Superior temporal gyrus (tissue), 1 donor: ENCODE measurements around the gene TMEM117.
"Not testable (repeated sequence)": the region's sequence is repeated elsewhere in the genome, so short reads cannot be mapped to it uniquely, and the experiment has no call there.

Experiments used
- DNase-seq: peaks from one replicate; pipeline ENCODE4 v3.0.0-alpha.2; 2016; ENCODE audit errors: extremely low spot score

The TMEM117 gene

DNA sequence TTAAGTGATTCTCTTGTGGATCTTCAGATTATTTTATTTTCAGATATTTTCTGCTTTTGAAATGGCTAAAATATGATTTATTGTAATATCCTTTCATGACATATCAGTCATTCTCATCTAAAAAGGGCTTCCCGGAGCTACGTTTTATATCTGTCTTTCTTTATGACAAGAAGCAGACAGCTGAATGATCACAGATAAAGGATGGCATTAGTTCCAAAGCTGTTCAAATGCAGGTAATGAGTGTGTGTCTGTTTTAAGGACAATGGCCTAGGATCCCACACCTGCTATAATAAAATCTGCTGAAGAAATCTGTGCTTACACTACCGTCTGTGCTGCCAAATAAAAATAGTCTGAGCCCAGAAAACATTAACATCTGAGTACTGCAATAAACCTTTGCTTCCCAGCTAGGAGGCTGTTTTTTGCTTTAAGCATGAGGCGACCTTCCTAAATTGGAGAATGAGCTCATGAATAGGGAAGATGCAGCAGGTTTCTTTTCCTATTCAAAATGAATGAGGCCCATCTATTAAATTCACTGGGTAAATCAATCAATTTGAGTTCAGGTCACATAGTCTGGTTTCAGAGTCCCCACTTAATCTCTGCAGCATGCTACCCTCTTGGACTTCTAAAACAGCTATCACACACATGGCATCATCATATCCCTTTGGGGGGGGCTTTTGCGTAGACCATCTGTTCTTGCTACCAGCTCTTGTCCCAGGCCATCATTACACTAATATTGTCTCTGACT is 541.7 kb downstream of the TMEM117 start:
- no peak for DNase-seq

- not testable (repeated sequence) for DNase-seq
Measured at GRCh38 chr12:44379113-44379512, 543.2 kb downstream of the TMEM117 start.

DNA sequence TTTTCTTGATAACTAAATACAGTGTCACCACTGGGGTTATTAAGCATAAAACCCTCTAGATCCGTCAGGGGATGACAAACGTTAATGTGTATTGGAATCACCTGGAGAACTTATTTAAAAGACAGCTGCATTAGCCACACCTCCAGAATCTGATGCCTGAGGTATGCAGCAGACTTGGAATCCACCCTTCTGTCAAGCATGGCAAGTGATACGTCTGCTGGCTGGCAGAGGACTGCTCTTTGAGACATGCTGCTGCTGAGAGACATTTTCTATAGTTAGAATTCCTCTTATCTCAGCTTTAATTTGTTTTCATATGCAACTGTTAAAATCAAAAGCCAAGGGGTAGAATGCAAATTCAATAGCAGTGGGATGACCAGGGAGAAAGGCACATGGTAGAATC is 544.0 kb downstream of the TMEM117 start:
- DNase-seq, result no peak

GRCh38 chr12:44380861-44381260 is 545.0 kb downstream of the TMEM117 start:
- no peak for DNase-seq

GRCh38 chr12:44381341-44381740 is 545.5 kb downstream of the TMEM117 start:
- no peak for DNase-seq

DNA sequence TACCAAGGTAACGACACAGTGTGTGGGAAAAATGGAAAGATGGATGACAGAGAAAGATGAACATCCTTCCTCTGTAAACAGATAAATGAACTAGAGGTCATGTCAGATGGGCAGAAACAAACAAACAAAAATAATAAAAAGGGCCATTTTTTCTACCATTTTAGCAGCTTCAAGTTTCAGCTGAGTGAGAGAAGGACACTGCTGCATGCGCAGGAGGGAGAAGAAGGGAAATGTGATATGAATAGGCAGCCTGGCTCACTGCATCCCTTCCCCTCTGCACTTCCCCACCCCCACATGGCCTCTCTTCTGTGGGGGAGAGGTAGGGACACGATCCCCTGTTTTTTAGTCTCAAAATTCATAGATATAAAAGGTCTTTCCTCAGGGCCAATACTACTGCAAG is 548.3 kb downstream of the TMEM117 start:
- DNase-seq, result no peak

GRCh38 chr12:44385964-44386363 is 550.1 kb downstream of the TMEM117 start:
- DNase-seq, result no peak

DNA sequence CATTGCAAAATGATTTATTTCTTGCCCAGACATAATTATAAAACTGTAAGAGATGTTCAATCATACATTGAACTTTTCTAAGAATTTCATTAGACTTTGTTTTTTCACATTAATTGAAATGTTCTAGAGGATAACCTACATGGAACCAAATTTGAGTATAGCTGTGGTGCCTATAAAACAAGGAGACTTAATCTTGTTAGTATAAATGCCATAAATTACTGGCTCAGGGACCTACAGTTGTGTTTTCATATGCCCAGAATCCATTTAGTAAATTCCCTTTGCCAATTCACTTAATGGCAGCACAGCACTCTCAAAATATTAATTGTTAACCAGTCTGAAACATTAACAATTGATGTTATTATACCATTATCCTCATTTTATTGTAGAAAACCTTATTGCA is 551.7 kb downstream of the TMEM117 start:
- DNase-seq, result no peak

GRCh38 chr12:44389038-44389437 is 553.2 kb downstream of the TMEM117 start:
- DNase-seq, result no peak

DNA sequence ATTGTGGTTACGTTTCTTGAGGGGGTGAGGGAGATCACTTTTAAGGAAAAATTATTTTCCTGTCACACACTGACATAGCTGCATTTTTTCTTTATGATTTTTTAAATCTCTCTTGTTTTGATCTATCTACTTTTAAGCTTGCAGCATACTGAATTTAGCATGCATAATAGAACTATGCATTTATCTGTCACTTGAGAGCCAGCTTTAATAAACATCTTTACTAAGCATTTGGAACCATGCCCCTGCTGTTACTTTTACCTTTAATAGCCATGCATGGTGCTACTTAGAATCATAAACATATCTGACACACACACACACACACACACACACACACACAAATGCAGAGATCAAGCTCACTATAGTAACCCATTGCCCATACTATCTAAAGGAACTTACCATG is 554.0 kb downstream of the TMEM117 start:
- no peak for DNase-seq

DNA sequence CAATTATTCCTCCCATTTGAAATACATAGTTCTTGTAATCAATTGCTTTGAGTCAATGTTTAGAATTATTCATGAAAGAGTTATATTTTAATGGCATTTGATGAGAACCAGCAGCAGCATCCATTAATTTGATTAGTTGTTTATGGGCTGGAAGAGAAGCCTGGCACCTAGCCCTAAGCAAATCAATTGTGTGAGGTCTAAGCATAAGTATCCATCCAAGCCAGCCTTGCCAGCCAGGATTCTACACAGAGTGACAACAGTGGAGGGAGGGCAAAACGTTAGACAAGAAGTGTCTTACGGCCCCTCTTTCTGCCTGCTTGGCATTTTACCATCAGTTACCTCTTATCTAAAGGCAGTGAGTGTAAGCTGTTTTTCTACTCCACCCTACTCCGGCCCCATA is 561.8 kb downstream of the TMEM117 start:
- no peak for DNase-seq

GRCh38 chr12:44403185-44403584 is 567.3 kb downstream of the TMEM117 start:
- DNase-seq, result no peak

GRCh38 chr12:44405297-44405696 is 569.4 kb downstream of the TMEM117 start:
- no peak for DNase-seq

GRCh38 chr12:44422559-44422958 is 586.7 kb downstream of the TMEM117 start:
- DNase-seq, result no peak

GRCh38 chr12:44428825-44429224 is 592.9 kb downstream of the TMEM117 start:
- no peak for DNase-seq

DNA sequence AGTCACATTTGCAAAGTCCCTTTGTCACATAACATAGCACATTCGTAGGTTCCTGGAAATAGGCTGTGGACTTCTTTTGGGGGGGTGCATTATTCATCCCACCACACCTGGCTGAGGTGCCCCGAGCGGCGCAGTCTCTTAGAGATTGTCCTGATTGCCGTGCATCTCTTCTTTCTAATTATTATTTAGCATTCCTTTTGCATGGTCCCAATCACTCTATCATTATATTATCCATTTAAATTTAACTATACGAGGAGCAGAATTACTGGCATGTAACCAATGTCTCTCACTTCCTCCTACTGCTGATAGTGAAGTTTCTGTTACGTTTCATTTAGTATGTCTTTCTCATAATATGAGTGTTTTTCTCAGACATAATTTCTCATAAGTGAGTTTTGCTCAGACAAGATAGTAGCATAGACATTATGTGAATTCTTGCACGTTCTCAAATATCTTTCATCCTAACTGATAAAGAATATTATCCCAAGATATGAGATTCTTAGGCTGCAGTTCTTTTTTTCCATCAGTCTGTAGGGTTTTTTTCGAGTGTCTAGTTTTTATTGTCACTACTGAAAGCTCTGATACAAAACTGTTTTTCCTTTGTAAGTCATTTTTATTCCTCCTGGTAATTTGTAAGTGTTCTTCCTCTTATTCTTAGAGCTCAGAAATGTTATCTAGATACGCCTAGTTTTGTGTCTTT is 595.9 kb downstream of the TMEM117 start:
- DNase-seq, result no peak

GRCh38 chr12:44433659-44434058 is 597.8 kb downstream of the TMEM117 start:
- DNase-seq, result no peak

GRCh38 chr12:44436756-44437155 is 600.9 kb downstream of the TMEM117 start:
- DNase-seq, result no peak
